Endothelial cell of umbilical vein (primary cell): ENCODE data around the gene TMC2. TPM values are rescaled to one million over a fixed set of nuclear protein-coding genes. Genes with fewer than 3 reads are reported as not detected.

Experiments used
- BruUV-seq: library from RNA; stranded (reverse); fragments of 400-500 nt; replicated peaks from 2 replicates; lab custom pipeline; 2021; lab: Mats Ljungman, UMichigan
- CTCF ChIA-PET: fragments of 300-600, 350-600 bp; sonication (Branson Sonifier 250); formaldehyde crosslinking; loops from one replicate; lab custom pipeline; 2021; ENCODE audit warnings: antibody characterized with exemption, inconsistent platforms; lab: Charles Lee
- POLR2A ChIA-PET: fragments of 300-600, 350-600 bp; sonication (Branson Sonifier 250); formaldehyde crosslinking; loops from one replicate; lab custom pipeline; 2021; ENCODE audit warnings: antibody characterized with exemption, inconsistent platforms; lab: Charles Lee
- DNase-seq: peaks from one replicate; pipeline ENCODE4 v3.0.0-alpha.2; 2011; ENCODE audit warnings: low read depth, low spot score
- FAIRE-seq: peaks from 2 replicates; lab custom pipeline; 2011; peaks lifted over from hg19 to GRCh38; lab: Jason Lieb, UNC
- H2AFZ ChIP-seq: 2 replicates; pipeline ENCODE4 v1.6.0; 2012; ENCODE audit warnings: low read depth, low read length, control low read depth, inconsistent platforms
- H3K27ac ChIP-seq: 2 replicates; pipeline ENCODE4 v1.5.1; 2011; ENCODE audit warnings: low read depth, mild to moderate bottlenecking, control low read depth, low read length, moderate library complexity; ENCODE audit not compliant: insufficient read depth
- H3K27me3 ChIP-seq, 2 experiments: 2 replicates each; pipeline versions ENCODE4 v1.6.0 to v1.6.1; 2011; ENCODE audit warnings: low read length in 2 of 2, mixed read lengths in 1 of 2; ENCODE audit not compliant: control insufficient read depth in 2 of 2, insufficient read depth in 2 of 2
- H3K36me3 ChIP-seq, 2 experiments: 2 replicates in 1 of 2; 3 replicates in 1 of 2; pipeline ENCODE4 v1.5.1; 2011; ENCODE audit warnings: low read length in 2 of 2, mild to moderate bottlenecking in 1 of 2, moderate library complexity in 1 of 2; ENCODE audit not compliant: control insufficient read depth in 2 of 2, insufficient read depth in 2 of 2; ENCODE audit errors: extremely low read depth in 1 of 2
- H3K4me1 ChIP-seq: 3 replicates; pipeline ENCODE4 v1.5.1; 2011; ENCODE audit warnings: mild to moderate bottlenecking, low read length; ENCODE audit not compliant: control insufficient read depth, insufficient read depth; ENCODE audit errors: extremely low read depth
- H3K4me2 ChIP-seq: 2 replicates; pipeline ENCODE4 v1.6.1; 2011; ENCODE audit warnings: low read length, control low read depth, mixed read lengths; ENCODE audit not compliant: insufficient read depth
- H3K4me3 ChIP-seq, 3 experiments: fragments of 200-600 bp in 1 of 3; sonication (generic), shearing (Covaris generic) in 1 of 3; replicated peaks in 1 of 3; 2 replicates each; pipeline ENCODE4 v1.5.1; 2011 to 2016; ENCODE audit warnings: control low read depth in 3 of 3, low read length in 3 of 3, mild to moderate bottlenecking in 2 of 3, inconsistent platforms in 1 of 3, low read depth in 1 of 3, moderate library complexity in 1 of 3; ENCODE audit not compliant: insufficient read depth in 1 of 3
- H3K79me2 ChIP-seq: 2 replicates; pipeline ENCODE4 v1.6.0; 2012; ENCODE audit warnings: low read length, inconsistent platforms; ENCODE audit not compliant: control insufficient read depth, insufficient read depth
- H3K9ac ChIP-seq: replicated peaks from 2 replicates; pipeline ENCODE3; 2011; ENCODE audit warnings: low read length, control low read depth; ENCODE audit not compliant: insufficient read depth; ENCODE audit errors: extremely low read depth
- H3K9me1 ChIP-seq: replicated peaks from 3 replicates; pipeline ENCODE4 v1.6.0; 2011; ENCODE audit warnings: mild to moderate bottlenecking, low read length; ENCODE audit not compliant: control insufficient read depth, insufficient read depth; ENCODE audit errors: extremely low read depth
- H3K9me3 ChIP-seq: replicated peaks from 2 replicates; pipeline ENCODE4 v1.5.1; 2012; ENCODE audit warnings: low read length, inconsistent platforms; ENCODE audit not compliant: control insufficient read depth, insufficient read depth
- H4K20me1 ChIP-seq: replicated peaks from 2 replicates; pipeline ENCODE3; 2011; ENCODE audit warnings: mild to moderate bottlenecking, low read length; ENCODE audit not compliant: control insufficient read depth, insufficient read depth; ENCODE audit errors: extremely low read depth
- CTCF ChIP-seq, 2 donors: IDR thresholded peaks; 1 replicate in 1 of 2; 2 replicates in 1 of 2; pipeline ENCODE4 v1.5.1; 2011; ENCODE audit warnings: low read length in 2 of 2, mild to moderate bottlenecking in 2 of 2, moderate library complexity in 2 of 2, control low read depth in 1 of 2, inconsistent platforms in 1 of 2, low read depth in 1 of 2; ENCODE audit not compliant: insufficient read depth in 1 of 2; ENCODE audit errors: extremely low read depth in 1 of 2
- EZH2 ChIP-seq: IDR thresholded peaks from 2 replicates; pipeline ENCODE4 v1.6.1; 2012; ENCODE audit warnings: borderline replicate concordance, low read depth, mild to moderate bottlenecking, moderate library complexity, low read length, inconsistent platforms; ENCODE audit not compliant: severe bottlenecking
- FOS ChIP-seq: IDR thresholded peaks from 2 replicates; pipeline ENCODE4 v1.6.1; 2011; ENCODE audit warnings: mild to moderate bottlenecking, low read length, moderate library complexity, borderline replicate concordance; ENCODE audit not compliant: insufficient read depth
- GATA2 ChIP-seq: IDR thresholded peaks from 2 replicates; pipeline ENCODE4 v1.7.0; 2011; ENCODE audit warnings: low read depth, mild to moderate bottlenecking, moderate library complexity, mixed read lengths, low read length; ENCODE audit not compliant: insufficient read length, insufficient read depth
- JUN ChIP-seq: IDR thresholded peaks from 2 replicates; pipeline ENCODE4 v1.6.1; 2011; ENCODE audit warnings: borderline replicate concordance, low read depth; ENCODE audit not compliant: insufficient read length, insufficient read depth
- MAX ChIP-seq: IDR thresholded peaks from 2 replicates; pipeline ENCODE4 v1.6.1; 2011; ENCODE audit not compliant: insufficient read depth, insufficient read length
- MYC ChIP-seq: IDR thresholded peaks from one replicate; pipeline ENCODE4 v1.6.1; 2011; ENCODE audit warnings: mild to moderate bottlenecking, low read depth, low read length
- POLR2A ChIP-seq: IDR thresholded peaks from 2 replicates; pipeline ENCODE4 v1.6.1; 2012; ENCODE audit warnings: low read depth, mild to moderate bottlenecking, control low read depth, low read length
- POLR2AphosphoS5 ChIP-seq: IDR thresholded peaks from 2 replicates; pipeline ENCODE4 v1.6.1; 2012; ENCODE audit warnings: low read depth, mild to moderate bottlenecking, control low read depth, low read length, moderate library complexity; ENCODE audit not compliant: insufficient read depth
- dilution Hi-C: fragments of 300-500 bp; cut with MboI; formaldehyde crosslinking; loops from one replicate; pipeline ENCODE4 v1.15.0; 2019; ENCODE audit warnings: low sequenced_read_pairs; ENCODE audit not compliant: extremely low pct_ligation_motif_present
- intact Hi-C: fragments of 100-400 bp; cut with micrococcal nuclease; formaldehyde crosslinking; loops from one replicate; pipeline ENCODE4 v1.10.0; 2022
- polyA plus RNA-seq, 4 experiments: library from polyadenylated mRNA; depleted of rRNA in 3 of 4; stranded (reverse) in 3 of 4; unstranded in 1 of 4; fragments of >200 nt; gene quantifications; 2 replicates each; pipeline versions ENCODE4 v1.2.1 to v1.2.3, GENCODE V29; 2011 to 2012; ENCODE audit warnings: missing spikeins in 1 of 4
- total RNA-seq: library from RNA; stranded (reverse); gene quantifications from 2 replicates; pipeline ENCODE4 v1.2.3, GENCODE V29; 2021

TMC2 gene
- total and polyA plus RNA-seq, 2 donors (not counting 3 experiments of a cell fraction or from before 2014, with no cell fraction given): not detected

- H3K9me1 ChIP-seq: no peaks in the 10 kb centered on the region
- H3K27ac ChIP-seq: no peak overlapping the region
- H3K4me2 ChIP-seq: no peak overlapping the region
- no TSS peak for BruUV-seq
- FAIRE-seq (no peak), DNase-seq (no peak)
- no peaks in the 10 kb centered on the region for H3K4me1 ChIP-seq
- no peaks in the 10 kb centered on the region for H3K36me3 ChIP-seq
- intact Hi-C loops: no loop called here
- CTCF ChIA-PET: interaction anchor here (2.1 to 4.4 kb wide), 2 partner anchors 11 to 14 kb away, joined by 5 to 19 read pairs; no protein-coding TSS in a partner anchor
- dilution Hi-C loops: no loop called here
- no peak overlapping the region for H3K4me3 ChIP-seq
- H3K9me3 ChIP-seq: no peaks in the 10 kb centered on the region
- H3K79me2 ChIP-seq: no peaks in the 10 kb centered on the region
- H3K27me3 ChIP-seq: peaks cover 15 to 16% of the 10 kb centered on the region in 2 experiments
- no peaks in the 10 kb centered on the region for H4K20me1 ChIP-seq
- TF ChIP-seq JUN (no peak), CTCF (IDR thresholded peaks at IDR 0.05; ENCODE audit: extremely low read depth in 1 of 2, insufficient read depth in 1 of 2, low read depth in 1 of 2, low read length in 2 of 2) (no peak), GATA2 (no peak), MYC (no peak), POLR2A (no peak), FOS (no peak), POLR2AphosphoS5 (no peak), MAX (no peak), EZH2 (no peak)
- no peak overlapping the region for H3K9ac ChIP-seq
- POLR2A ChIA-PET: no interaction called here
- H2AFZ ChIP-seq: no peak overlapping the region
Observed at GRCh38 chr20:2535711-2536559, 438 bp upstream of the TMC2 start.
